Activated CD4-positive, alpha-beta T cell treated with anti-CD3 and anti-CD28 coated beads, Interleukin-10, Interleukin-2, amounts not matched to agents 100 ng/mL and 50 ng/mL, durations not matched to agents 16 hours and 8 hours (primary cell): ENCODE results near the gene ARHGAP33.

Experiments
- DNase-seq: peaks from one replicate; pipeline ENCODE4 v3.0.0-alpha.2; 2020

ARHGAP33 gene, protein sequence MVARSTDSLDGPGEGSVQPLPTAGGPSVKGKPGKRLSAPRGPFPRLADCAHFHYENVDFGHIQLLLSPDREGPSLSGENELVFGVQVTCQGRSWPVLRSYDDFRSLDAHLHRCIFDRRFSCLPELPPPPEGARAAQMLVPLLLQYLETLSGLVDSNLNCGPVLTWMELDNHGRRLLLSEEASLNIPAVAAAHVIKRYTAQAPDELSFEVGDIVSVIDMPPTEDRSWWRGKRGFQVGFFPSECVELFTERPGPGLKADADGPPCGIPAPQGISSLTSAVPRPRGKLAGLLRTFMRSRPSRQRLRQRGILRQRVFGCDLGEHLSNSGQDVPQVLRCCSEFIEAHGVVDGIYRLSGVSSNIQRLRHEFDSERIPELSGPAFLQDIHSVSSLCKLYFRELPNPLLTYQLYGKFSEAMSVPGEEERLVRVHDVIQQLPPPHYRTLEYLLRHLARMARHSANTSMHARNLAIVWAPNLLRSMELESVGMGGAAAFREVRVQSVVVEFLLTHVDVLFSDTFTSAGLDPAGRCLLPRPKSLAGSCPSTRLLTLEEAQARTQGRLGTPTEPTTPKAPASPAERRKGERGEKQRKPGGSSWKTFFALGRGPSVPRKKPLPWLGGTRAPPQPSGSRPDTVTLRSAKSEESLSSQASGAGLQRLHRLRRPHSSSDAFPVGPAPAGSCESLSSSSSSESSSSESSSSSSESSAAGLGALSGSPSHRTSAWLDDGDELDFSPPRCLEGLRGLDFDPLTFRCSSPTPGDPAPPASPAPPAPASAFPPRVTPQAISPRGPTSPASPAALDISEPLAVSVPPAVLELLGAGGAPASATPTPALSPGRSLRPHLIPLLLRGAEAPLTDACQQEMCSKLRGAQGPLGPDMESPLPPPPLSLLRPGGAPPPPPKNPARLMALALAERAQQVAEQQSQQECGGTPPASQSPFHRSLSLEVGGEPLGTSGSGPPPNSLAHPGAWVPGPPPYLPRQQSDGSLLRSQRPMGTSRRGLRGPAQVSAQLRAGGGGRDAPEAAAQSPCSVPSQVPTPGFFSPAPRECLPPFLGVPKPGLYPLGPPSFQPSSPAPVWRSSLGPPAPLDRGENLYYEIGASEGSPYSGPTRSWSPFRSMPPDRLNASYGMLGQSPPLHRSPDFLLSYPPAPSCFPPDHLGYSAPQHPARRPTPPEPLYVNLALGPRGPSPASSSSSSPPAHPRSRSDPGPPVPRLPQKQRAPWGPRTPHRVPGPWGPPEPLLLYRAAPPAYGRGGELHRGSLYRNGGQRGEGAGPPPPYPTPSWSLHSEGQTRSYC

DNA sequence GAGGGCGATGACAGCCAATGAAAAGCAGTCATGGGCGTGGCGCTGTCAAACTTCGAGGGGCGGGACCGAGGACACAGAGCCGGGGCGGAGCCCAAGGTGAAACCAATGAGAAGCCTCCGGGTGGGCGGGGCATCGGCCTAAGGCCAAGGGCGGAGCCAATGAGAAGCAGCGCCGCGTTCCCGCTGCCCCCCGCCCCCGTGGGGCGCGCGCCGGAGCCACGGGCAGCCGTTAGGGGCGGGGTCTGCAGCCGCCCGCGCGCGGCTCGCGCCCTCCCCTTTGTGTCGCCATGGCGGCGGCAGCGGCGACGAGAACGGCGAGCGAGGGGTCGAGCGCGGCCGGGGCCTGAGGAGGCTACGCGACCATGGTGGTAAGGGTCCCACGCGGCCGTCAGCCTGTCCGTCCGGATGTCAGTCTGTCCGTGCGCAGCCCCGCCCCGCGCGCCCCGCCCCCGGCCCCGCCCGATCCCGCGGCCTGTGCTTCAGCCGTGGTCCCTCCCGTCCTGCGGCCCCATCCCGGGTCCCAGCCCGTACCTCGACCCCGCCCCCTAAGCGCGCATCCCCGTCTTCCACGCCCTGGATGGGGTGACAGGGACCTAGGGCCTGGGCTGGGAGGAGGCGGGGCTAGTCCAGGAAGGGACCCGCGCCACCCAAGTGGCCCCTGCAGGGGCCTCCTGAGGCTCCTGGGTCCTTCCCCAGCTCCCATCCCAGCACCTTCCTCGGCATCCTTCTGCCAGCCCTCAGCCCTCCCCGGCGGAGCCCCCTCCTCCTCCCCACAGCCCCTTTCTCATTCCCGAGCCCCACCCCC lies at the start of gene ARHGAP33:
ARHGAP33 (plus strand) TSS at position 267 of the 804 bp plus-strand sequence; CDS start at position 362, 95 bp downstream.
- DNase-seq: peak; percentile 99

DNA sequence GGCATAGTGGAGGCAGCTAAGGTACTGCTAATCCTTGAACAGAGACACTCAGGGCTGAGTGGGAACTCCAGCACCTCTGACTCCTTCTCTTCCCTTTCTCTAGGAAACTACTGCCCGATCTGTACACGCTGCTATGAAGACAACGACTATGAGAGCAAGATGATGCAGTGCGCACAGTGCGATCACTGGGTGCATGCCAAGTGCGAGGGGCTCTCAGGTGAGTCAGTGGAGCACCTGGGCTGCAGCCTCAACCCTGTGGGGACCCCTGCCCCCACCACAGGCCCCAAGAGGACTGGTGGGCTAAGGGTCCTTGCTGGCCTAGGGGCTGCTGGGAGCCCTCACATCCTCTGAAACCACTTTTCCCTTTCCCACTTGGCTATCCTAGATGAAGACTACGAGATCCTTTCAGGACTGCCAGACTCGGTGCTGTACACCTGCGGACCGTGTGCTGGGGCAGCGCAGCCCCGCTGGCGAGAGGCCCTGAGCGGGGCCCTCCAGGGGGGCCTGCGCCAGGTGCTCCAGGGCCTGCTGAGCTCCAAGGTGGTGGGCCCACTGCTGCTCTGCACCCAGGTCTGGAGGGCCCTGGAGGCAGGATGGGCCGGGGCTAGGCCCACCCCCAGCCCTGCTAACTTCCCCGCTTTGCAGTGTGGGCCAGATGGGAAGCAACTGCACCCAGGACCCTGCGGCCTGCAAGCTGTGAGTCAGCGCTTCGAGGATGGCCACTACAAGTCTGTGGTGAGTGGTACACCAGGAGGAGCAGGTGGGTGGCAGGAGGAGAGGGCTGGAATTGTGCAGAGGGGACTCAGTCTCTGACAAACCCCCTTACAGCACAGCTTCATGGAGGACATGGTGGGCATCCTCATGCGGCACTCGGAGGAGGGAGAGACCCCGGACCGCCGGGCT lies 48.1 kb upstream of the ARHGAP33 start:
- no peak for DNase-seq

DNA sequence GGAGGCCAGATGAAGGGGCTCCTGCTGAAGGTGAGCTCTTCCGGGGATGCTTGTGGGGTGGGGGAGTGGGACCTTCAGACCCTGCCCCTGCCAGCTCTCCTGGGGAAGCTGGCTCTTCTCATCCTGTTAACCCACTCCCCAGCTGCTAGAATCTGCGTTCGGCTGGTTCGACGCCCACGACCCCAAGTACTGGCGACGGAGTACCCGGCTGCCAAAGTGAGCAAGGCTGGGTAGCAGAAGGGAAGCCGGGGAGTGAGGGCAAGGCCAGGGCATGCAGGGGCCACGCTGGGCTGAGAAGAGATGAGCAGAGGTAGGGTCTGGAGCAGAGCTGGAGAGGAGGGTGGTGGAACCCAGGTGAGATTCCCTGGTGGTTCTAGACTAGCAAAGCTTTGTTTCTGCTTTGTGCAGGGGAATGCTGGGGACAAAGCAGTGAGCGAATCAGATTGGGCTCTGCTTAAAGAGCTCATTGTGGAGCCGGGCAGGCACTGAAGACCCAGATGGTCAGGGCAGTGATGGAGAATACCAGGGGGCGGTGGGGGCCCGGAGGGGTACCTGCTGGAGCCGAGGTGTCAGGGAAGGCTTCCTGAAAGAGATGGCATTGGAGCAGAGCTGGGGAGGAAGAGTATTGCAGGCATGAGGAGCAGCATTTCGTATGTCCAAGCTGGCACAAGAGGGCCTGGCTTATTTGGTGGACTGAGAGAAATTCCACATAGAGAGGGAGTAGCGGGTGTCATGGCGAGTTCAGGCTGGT lies 47.2 kb upstream of the ARHGAP33 start:
- DNase-seq: no peak

DNA sequence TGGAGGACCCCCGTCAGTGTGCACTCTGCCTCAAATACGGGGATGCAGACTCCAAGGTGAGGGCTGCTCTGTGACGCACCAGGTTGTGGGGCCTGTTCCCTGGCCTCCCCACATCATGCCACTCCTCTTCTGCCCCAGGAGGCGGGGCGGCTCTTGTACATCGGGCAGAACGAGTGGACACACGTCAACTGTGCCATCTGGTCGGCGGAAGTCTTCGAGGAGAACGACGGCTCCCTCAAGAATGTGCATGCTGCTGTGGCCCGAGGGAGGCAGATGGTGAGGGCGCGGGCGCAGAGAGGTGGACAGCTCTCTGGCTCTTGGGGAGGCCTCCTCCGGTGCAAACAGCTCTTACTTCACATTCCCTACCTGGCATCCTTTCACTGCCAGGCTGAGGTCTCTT lies 46.3 kb upstream of the ARHGAP33 start:
- DNase-seq: no peak

DNA sequence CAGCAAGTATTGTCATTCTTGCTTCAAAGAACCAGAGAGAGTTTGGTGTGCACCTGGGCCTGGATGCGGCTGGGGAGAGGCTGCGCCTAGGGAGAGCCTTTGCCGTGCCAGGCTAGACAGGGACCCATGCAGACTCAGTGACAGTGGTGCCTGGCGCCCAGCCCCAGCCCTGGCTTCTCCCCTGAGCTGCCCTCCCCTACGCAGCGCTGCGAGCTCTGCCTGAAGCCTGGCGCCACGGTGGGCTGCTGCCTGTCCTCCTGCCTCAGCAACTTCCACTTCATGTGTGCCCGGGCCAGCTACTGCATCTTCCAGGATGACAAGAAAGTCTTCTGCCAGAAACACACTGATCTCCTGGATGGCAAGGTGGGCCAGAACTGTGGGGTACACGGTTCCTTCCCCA lies 45.6 kb upstream of the ARHGAP33 start:
- no peak for DNase-seq

DNA sequence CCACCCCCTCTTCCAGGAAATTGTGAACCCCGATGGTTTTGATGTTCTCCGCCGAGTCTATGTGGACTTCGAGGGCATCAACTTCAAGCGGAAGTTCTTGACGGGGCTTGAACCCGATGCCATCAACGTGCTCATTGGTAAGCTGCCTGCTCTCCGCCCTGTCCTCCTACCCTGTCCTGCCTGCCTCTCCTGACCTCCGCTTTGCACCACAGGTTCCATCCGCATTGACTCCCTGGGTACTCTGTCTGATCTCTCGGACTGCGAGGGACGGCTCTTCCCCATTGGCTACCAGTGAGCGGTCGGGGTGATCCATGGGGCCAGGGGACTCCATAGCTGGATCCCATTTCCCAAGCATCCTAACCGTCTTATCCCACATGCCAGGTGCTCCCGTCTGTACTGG lies 45.0 kb upstream of the ARHGAP33 start:
- no peak for DNase-seq

DNA sequence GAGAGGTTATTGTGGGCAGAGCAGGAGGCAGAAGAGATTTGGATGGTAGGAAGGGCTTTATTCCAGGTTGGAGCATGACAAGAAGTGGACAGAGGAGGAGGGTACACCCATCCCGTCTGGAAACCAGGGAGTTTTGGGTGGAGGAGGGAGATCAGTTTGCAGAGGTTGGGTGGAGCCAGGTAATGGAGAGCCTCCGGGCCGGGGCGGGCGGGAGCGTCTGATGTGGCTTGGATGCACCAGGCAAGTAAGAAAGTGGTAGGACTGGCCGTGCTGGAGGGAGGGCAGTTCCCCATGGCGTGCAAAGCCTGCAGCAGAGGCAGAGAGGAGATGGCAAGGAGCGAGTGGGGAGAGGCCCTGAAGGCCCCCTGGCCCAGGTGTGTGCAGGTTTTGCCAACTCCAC lies 44.0 kb upstream of the ARHGAP33 start:
- DNase-seq: no peak

DNA sequence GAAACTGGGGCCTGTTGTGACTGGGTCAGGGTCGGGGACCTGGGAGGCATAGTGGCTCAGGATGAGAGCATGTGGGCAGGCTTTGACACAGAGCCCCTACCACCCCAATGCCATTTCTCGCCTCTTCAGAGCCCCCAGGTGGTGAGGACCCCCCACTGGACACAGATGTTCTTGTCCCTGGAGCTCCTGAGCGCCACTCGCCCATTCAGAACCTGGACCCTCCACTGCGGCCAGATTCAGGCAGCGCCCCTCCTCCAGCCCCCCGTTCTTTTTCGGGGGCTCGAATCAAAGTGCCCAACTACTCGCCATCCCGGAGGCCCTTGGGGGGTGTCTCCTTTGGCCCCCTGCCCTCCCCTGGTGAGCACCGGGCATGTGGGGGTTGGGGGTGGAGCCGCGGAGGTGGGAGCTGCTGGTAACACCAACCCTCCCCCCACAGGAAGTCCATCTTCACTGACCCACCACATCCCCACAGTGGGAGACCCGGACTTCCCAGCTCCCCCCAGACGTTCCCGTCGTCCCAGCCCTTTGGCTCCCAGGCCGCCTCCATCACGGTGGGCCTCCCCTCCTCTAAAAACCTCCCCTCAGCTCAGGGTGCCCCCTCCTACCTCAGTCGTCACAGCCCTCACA lies 43.5 kb upstream of the ARHGAP33 start:
- no peak for DNase-seq

DNA sequence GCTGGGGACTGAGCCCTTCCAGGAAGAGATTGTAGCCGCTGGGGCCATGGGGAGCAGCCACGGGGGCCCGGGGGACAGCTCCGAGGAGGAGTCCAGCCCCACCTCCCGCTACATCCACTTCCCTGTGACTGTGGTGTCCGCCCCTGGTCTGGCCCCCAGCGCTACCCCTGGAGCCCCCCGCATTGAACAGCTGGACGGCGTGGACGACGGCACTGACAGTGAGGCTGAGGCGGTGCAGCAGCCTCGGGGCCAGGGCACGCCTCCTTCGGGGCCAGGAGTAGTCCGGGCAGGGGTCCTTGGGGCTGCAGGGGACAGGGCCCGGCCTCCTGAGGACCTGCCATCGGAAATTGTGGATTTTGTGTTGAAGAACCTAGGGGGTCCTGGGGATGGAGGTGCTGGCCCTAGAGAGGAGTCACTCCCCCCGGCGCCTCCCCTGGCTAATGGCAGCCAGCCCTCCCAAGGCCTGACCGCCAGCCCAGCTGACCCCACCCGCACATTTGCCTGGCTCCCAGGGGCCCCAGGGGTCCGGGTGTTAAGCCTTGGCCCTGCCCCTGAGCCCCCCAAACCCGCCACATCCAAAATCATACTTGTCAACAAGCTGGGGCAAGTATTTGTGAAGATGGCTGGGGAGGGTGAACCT lies 42.7 kb upstream of the ARHGAP33 start:
- DNase-seq: no peak

DNA sequence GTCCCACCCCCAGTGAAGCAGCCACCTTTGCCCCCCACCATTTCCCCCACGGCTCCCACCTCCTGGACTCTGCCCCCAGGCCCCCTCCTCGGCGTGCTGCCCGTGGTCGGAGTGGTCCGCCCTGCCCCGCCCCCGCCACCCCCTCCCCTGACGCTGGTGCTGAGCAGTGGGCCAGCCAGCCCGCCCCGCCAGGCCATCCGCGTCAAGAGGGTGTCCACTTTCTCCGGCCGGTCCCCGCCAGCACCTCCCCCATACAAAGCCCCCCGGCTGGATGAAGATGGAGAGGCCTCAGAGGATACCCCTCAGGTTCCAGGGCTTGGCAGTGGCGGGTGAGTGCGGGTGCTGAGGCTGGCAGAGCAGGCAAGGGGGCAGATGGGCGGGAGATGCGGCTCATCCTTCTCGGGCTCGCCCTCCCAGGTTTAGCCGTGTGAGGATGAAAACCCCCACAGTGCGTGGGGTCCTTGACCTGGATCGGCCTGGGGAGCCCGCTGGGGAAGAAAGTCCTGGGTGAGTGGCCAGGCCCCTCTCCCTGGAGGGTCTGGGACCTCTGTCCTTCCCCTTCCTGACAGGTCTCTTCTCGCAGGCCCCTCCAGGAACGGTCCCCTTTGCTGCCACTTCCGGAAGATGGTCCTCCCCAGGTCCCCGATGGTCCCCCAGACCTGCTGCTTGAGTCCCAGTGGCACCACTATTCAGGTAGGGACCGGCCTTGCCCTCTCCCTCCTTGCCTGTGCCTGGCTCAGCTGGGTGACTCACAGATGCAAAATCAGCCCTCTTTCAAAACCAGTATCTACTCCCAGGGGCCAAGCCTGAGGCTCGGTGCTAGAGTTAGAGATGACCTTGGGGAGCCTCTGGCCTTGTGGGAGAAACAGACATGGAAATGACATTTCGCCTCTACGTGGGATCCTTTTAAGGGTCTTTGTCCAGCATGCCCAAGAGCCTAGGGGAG lies 41.9 kb upstream of the ARHGAP33 start:
- DNase-seq: no peak

DNA sequence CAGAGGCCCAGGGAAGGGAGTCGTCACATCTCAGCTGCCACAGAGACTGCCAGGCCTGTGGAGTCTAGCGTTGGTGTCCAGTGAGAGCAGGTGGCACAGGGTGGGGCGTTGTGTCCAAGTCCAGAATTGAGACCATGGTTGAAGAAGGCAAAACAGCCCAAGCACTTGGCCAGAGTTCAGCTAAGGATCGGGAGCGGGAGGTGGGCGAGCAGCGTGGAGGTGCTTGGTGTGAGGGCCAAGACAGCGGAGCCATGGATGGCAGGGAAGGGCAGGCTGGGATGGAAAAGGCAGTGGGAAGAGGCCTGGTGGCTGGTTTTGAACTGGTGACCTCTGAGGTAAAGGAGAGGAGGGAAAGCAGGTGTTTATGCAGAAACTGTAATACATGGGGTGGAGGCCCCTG lies 41.1 kb upstream of the ARHGAP33 start:
- no peak for DNase-seq

DNA sequence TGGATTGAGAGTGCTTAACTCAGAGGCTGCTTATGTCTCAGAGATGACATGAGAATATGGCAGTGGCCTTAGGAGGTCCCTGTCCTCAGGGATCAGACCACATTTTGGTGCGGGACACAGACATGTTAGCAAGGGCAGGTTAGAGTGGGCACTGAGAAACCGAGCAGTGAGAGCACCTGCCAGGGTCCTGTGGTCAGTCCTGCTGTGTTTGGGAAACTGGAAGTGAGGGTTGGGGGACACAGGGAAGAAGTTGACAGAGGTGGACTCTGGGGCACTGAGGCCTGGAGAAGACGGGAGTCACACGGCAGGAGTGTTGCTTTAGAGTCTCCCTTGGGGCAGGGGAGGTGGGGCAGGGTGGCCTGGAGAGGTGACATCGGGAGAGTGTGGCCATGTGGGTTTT lies 40.5 kb upstream of the ARHGAP33 start:
- DNase-seq: no peak

DNA sequence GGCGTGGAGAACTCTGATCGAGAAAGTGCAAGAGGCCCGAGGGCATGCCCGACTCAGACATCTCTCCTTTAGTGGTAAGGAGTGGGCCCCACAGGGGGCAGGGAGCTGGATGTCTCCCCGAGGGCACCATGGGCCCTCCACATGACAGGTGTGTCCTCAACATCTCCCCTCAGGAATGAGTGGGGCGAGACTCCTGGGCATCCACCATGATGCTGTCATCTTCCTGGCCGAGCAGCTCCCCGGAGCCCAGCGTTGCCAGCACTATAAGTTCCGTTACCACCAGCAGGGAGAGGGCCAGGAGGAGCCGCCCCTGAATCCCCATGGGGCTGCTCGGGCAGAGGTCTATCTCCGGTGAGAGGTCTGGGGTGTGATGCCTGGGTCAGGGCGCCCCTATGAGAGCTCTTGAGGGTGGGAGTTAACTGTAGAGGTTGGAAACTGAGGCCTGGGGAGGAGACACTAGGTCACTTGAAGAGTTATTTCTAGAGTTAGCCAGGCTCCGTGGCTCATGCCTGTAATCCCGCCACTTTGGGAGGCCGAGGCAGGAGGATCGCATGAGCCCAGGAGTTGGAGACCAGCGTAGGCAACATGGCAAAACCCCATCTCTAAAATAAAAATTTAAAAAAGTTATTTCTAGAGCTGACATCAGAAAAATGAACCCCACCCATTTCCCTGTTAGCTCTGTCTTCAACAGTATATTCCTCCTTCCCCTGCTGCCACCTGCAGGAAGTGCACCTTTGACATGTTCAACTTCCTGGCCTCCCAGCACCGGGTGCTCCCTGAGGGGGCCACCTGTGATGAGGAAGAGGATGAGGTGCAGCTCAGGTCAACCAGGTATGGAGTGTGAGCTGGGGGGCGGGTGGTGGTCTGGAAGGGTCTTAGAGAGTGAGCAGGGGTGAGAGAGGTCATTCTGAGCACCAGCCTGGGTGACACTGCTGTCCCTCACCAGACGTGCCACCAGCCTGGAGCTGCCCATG lies 38.2 kb upstream of the ARHGAP33 start:
- DNase-seq: peak; percentile 34

DNA sequence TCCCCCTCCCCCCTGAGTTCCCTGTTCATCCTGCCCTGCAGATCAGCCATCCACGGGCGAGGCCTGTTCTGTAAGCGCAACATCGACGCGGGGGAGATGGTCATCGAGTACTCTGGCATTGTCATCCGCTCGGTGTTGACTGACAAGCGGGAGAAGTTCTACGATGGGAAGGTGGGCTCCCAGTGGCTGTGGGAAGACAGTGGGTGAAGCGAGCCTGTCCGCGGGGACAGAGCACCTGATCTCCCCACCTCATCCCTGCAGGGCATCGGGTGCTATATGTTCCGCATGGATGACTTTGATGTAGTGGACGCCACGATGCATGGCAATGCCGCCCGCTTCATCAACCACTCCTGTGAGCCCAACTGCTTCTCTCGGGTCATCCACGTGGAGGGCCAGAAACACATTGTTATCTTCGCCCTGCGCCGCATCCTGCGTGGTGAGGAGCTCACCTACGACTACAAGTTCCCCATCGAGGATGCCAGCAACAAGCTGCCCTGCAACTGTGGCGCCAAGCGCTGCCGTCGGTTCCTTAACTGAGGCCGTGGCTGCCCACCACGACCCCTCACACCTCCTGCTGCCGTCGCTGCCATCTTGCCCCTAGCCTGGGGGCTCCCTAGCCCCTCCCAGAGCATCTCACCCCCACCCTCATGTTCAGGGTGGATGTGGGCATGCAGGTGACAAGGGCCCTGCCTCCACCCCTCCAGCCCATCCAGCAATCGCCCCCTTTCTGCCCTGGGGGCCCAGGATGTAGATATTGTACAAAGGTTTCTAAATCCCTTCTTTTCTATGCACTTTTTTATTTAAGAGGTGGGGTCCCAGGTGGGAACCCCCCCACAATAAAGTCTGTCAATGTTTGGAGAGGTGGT lies 37.1 kb upstream of the ARHGAP33 start:
- DNase-seq: no peak

DNA sequence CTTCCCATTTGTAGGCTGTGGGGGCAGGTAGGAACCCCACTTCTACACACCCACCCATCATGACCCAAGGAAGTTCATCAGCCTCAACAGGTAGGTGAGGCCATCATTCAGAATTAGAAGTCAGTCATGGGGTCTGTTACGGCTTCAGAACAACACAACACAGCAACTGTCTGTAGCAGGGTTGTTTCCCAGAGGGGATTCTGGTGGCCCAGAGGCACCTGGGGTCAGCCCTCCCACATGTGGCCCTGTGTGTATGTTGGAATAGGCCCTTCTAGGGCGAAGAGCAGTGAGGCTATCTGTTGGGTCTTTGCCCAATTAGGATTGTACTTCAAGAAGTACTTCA lies 36.5 kb upstream of the ARHGAP33 start:
- DNase-seq: no peak
